ENCODE results near the gene CHMP4A.
"Not testable (repeated sequence)": the region's sequence is repeated elsewhere in the genome, so short reads cannot be mapped to it uniquely, and the experiment has no call there.

CHMP4A gene

GRCh38 chr14:24222987-24223386, 9.7 kb upstream of the CHMP4A start:
- not testable (repeated sequence) for DNase-seq

DNA sequence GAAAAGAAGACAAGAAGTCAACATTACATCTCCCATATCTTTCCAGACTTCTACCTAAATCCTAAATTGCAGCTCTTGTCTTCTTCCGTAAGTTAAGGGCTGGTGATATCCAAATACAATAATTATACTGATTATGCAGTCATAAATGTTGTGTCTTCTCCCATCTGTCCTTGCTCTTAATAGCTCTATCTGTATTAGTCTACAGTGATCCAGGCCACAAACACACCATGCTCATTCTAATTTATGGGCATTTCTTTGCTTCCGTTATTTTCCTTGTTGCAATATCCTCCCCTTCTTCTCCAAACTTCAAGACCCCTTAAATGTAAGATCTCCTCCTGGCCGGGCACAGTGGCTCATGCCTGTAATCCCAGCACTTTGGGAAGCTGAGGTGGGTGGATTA, 6.2 kb upstream of the CHMP4A start:
- DNase-seq = no peak

DNA sequence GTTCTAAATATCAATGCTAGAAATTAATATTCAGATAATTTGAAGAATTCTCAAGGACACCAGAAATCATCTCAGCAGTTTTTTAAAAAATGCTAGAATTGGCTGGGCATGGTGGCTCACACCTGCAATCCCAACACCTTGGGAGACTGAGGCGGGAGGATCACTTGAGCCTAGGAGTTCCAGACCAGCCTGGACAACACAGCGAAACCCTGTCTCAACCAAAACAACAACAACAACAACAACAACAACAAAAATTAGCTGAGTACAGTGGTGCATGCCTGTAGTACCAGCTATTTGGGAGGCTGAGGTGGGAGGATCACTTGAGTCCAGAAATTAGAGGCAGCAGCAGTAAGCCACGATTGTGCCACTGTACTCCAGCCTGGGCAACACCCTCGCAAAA, 5.8 kb upstream of the CHMP4A start:
- no peak for DNase-seq

GRCh38 chr14:24216876-24217275, 3.6 kb upstream of the CHMP4A start:
- DNase-seq = not testable (repeated sequence)

DNA sequence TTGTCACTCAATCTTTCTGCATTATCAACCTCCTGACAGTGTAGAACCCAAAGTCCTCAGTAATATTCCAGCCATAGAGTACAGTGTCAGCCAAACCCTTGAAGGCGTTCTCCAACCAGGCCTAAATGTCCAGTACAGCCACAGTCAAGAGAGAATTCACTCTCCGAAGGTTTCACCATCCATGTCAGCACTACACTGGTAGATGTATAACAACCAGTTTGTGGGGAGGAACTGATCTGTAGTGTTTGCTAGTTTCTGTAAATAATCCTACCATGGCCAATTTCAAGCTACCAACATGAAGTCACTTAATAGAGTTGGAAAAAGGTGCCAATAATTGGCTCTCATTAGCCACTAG, 3.0 kb upstream of the CHMP4A start:
- no peak for DNase-seq

DNA sequence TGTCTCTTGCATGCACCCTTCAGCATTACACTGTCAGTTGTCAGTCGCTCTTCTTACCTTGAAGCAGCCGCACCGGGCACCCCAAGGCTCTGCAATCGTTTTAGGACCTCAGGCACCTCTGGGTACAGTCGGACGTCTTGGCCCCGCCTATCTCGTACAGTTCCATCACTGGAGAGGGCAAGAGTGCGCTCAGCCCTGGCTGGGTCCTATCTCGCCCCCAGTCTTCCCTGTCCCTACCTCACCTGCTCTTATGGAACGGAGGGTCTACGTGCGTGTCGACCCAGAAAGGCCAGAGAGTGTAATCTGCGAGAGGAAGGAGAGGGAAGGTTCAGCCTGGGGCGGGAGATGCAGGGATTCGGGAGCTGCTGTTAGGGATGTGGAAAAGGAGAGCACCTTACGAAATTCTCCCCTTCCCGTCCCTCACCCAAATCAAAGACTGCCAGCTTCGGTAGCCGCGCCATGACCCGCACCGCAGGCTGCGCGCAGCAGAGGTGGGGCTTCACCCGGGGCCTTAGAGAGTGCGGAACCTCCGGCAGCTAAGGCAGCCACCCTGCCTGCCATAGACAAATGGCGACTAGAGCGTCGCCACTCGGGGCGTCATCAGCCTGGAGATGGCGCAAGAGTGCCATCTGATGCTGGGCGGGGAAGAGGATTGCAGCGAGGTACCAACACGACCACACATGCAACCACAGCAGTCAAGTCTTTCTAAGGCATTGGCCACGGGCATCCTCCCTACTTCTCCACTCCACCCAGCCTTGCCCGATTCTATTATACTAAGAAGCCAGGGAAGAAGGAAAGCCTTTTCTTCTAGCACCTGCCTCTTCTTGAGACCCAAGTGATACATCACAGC, 2.4 kb upstream of the CHMP4A start, which contains the start of gene MDP1:
TSS of gene MDP1 (minus strand) at position 572 of the 850 bp plus-strand sequence. CDS start at position 461, 111 bp downstream.
- peak; percentile 96 for DNase-seq

- DNase-seq = peak; percentile 27
Observed at GRCh38 chr14:24213866-24214662, 776 bp upstream of the CHMP4A start.

GRCh38 chr14:24211311-24211710, 2.0 kb downstream of the CHMP4A start:
- DNase-seq = no peak

GRCh38 chr14:24207625-24208024, 5.7 kb downstream of the CHMP4A start:
- DNase-seq = no peak

GRCh38 chr14:24207104-24207551, 6.2 kb downstream of the CHMP4A start:
- no peak for DNase-seq

GRCh38 chr14:24206260-24207103, 6.8 kb downstream of the CHMP4A start:
- DNase-seq = no peak

GRCh38 chr14:24204163-24205146, 8.8 kb downstream of the CHMP4A start:
- no peak for DNase-seq

DNA sequence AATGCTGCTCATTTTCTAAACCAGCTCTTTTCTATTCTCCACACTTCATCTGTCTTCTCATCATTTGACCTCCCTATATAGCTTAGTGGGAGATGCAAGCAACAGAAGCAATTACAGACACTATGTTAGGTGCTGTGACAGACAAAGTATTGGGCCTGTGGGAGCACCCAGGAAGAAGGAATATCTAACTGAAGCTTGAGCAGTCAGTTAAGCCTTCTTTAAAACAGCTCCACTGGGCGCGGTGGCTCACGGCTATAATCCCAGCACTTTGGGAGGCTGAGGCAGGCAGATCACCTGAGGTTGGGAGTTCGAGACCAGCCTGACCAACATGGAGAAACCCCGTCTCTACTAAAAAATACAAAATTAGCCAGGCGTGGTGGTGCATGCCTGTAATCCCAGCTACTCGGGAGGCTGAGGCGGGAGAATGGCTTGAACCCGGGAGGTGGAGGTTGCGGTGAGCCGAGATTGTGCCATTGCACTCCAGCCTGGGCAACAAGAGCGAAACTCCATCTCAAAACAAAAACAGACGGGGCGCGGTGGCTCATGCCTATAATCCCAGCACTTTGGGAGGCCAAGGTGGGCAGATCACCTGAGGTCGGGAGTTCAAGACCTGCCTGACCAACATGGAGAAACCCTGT, 9.9 kb downstream of the CHMP4A start:
- DNase-seq = not testable (repeated sequence)

GRCh38 chr14:24202538-24202937, 10.8 kb downstream of the CHMP4A start:
- DNase-seq = not testable (repeated sequence)

- no peak for DNase-seq
Observed at GRCh38 chr14:24198814-24199524, 14.3 kb downstream of the CHMP4A start.

DNA sequence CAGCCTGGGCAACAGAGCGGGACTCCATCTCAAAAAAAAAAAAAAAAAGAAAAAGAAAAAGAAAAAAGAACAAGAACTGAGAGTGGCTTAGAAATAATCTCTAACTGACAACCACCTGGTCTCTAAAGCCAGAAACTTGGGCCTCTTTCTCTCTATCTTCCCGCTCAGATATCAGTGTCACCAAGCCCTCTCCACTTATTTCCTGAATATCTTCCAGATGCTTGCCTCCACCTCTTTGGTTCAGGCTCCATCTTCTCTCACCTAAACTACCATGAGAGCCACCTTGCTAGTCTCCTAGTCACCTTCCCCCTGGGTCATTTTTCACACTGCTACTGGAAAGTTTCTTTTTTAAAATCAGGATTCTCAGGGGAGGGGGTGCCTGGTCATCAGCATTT, 16.2 kb downstream of the CHMP4A start:
- peak; percentile 54 for DNase-seq

GRCh38 chr14:24196071-24197055, 16.9 kb downstream of the CHMP4A start:
- DNase-seq = peak; percentile 63

- DNase-seq = peak; percentile 93
Observed at GRCh38 chr14:24195186-24196070, 17.9 kb downstream of the CHMP4A start, which contains the start of gene TM9SF1. Gene TM9SF1, minus strand, starts transcription at chr14:24195441. Its CDS starts 422 bp downstream, at chr14:24195019.

Measured in hematopoietic multipotent progenitor cell treated with erythropoietin and hydrocortisone succinate and interleukin-3 and kit ligand, for 6 days (in vitro differentiated cells).